ENCODE measurements around the gene RGL4.

RGL4 gene

DNA sequence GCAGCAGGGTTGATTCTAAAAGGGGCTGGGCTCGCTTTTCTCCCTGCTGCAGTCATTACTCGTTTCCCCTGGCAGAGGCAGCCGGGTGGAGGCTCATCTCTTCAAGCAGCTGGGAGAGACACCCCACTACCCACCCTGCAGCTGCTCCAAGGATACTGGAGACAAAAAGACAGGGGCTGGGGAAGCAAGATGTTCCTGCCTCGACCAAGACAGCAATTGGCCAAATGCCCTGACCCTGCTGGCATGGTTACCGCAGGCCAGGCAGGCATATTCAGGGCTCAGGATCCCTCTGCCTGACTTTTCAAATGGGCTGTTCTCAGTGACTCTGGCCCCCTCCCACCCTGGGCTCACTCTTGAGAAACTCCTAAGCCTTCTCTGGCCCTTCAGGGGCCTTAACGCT, 6.8 kb upstream of the RGL4 start:
- no peak overlapping the region for H2BK15ac ChIP-seq (ENCODE audit: low read depth, poor library complexity, severe bottlenecking)
- H3K14ac ChIP-seq (ENCODE audit: low read length in 2 of 2): no peak overlapping the region
- no peak overlapping the region for H3K18ac ChIP-seq (ENCODE audit: low read depth in 1 of 2, low read length in 2 of 2)
- peaks cover 3% of the 10 kb centered on the region for H3K79me1 ChIP-seq (replicated peaks; ENCODE audit: low read length, poor library complexity, severe bottlenecking)
- H4K91ac ChIP-seq (ENCODE audit: low read length): no peak overlapping the region
- no peak overlapping the region for H2BK12ac ChIP-seq (ENCODE audit: low read length in 2 of 2)
- no peak overlapping the region for H3K23ac ChIP-seq (ENCODE audit: low read length in 2 of 2)
- no peak overlapping the region for H2BK120ac ChIP-seq (ENCODE audit: low read depth, low read length)
- H2AFZ ChIP-seq (ENCODE audit: low read depth, low read length): no peak overlapping the region
- H3K27me3 ChIP-seq (ENCODE audit: control insufficient read depth in 1 of 2, insufficient read depth in 1 of 2, low read length in 2 of 2): no peaks in the 10 kb centered on the region
- no peak overlapping the region for H4K8ac ChIP-seq (ENCODE audit: low read length)
- WGBS: 92% methylated on average over 5 of the region's 6 CpGs
- DNase-seq: no peak
- no peak overlapping the region for H3K9ac ChIP-seq (ENCODE audit: low read length)
- no peak overlapping the region for H2AK5ac ChIP-seq (ENCODE audit: low read length, severe bottlenecking)
- H3K4ac ChIP-seq (ENCODE audit: low read depth in 1 of 2, low read length in 2 of 2): no peak overlapping the region
- peaks cover 11 to 22% of the 10 kb centered on the region in 2 experiments for H3K36me3 ChIP-seq (ENCODE audit: control insufficient read depth in 1 of 2, insufficient read depth in 2 of 2, low read depth in 1 of 2, low read length in 2 of 2)
- no peak overlapping the region for H3K27ac ChIP-seq (ENCODE audit: low read length, poor library complexity, severe bottlenecking)
- H3K9me3 ChIP-seq (ENCODE audit: control insufficient read depth, low read length): no peaks in the 10 kb centered on the region
- H3K4me2 ChIP-seq (ENCODE audit: low read length, poor library complexity, severe bottlenecking): no peak overlapping the region
- no peak overlapping the region for H3K4me3 ChIP-seq (ENCODE audit: insufficient read depth in 1 of 2, low read depth in 1 of 2, low read length in 2 of 2)
- H2BK5ac ChIP-seq (ENCODE audit: low read depth, low read length, poor library complexity, severe bottlenecking): no peak overlapping the region
- no peaks in the 10 kb centered on the region for H3K4me1 ChIP-seq (ENCODE audit: control insufficient read depth, insufficient read depth, low read depth, low read length)

DNA sequence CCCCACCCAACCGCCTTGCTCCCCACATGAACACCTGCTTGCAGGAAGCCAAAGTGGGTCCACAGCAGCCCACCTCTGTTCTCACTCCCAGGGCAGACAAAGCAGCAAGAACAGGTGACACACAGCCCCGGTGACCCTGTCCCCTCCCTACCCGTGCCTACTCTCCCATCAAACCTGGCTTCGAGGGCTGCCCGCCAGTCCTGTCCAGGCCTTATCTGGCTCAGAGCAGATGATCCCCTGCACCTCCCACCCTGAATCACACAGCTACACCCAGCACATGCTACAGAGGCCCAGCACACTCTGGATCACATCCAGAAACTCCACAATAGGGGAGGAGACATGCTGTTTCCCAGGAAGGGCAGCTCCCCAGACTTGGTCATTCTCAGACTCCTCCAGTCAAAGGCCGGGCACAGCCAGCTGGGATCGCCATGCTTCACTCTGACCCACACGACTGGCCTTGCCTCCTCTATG, 6.2 kb upstream of the RGL4 start:
- no peak overlapping the region for H3K4me2 ChIP-seq (ENCODE audit: low read length, poor library complexity, severe bottlenecking)
- H3K4ac ChIP-seq (ENCODE audit: low read depth in 1 of 2, low read length in 2 of 2): no peak overlapping the region
- peaks cover 3% of the 10 kb centered on the region for H3K79me1 ChIP-seq (replicated peaks; ENCODE audit: low read length, poor library complexity, severe bottlenecking)
- H3K18ac ChIP-seq (ENCODE audit: low read depth in 1 of 2, low read length in 2 of 2): no peak overlapping the region
- WGBS: 94% methylated on average over 8 of the region's 8 CpGs
- H2BK120ac ChIP-seq (ENCODE audit: low read depth, low read length): no peak overlapping the region
- H3K27ac ChIP-seq (ENCODE audit: low read length, poor library complexity, severe bottlenecking): no peak overlapping the region
- no peak overlapping the region for H2BK12ac ChIP-seq (ENCODE audit: low read length in 2 of 2)
- no peak overlapping the region for H4K8ac ChIP-seq (ENCODE audit: low read length)
- no peak overlapping the region for H3K4me3 ChIP-seq (ENCODE audit: insufficient read depth in 1 of 2, low read depth in 1 of 2, low read length in 2 of 2)
- peaks cover 11 to 24% of the 10 kb centered on the region in 2 experiments for H3K36me3 ChIP-seq (ENCODE audit: control insufficient read depth in 1 of 2, insufficient read depth in 2 of 2, low read depth in 1 of 2, low read length in 2 of 2)
- no peak overlapping the region for H2BK5ac ChIP-seq (ENCODE audit: low read depth, low read length, poor library complexity, severe bottlenecking)
- no peak overlapping the region for H3K23ac ChIP-seq (ENCODE audit: low read length in 2 of 2)
- H3K14ac ChIP-seq (ENCODE audit: low read length in 2 of 2): no peak overlapping the region
- no peaks in the 10 kb centered on the region for H3K27me3 ChIP-seq (ENCODE audit: control insufficient read depth in 1 of 2, insufficient read depth in 1 of 2, low read length in 2 of 2)
- no peak overlapping the region for H2BK15ac ChIP-seq (ENCODE audit: low read depth, poor library complexity, severe bottlenecking)
- H3K4me1 ChIP-seq (ENCODE audit: control insufficient read depth, insufficient read depth, low read depth, low read length): no peaks in the 10 kb centered on the region
- DNase-seq: no peak
- no peak overlapping the region for H3K9ac ChIP-seq (ENCODE audit: low read length)
- no peaks in the 10 kb centered on the region for H3K9me3 ChIP-seq (ENCODE audit: control insufficient read depth, low read length)
- H2AFZ ChIP-seq (ENCODE audit: low read depth, low read length): no peak overlapping the region
- H4K91ac ChIP-seq (ENCODE audit: low read length): no peak overlapping the region
- H2AK5ac ChIP-seq (ENCODE audit: low read length, severe bottlenecking): no peak overlapping the region

DNA sequence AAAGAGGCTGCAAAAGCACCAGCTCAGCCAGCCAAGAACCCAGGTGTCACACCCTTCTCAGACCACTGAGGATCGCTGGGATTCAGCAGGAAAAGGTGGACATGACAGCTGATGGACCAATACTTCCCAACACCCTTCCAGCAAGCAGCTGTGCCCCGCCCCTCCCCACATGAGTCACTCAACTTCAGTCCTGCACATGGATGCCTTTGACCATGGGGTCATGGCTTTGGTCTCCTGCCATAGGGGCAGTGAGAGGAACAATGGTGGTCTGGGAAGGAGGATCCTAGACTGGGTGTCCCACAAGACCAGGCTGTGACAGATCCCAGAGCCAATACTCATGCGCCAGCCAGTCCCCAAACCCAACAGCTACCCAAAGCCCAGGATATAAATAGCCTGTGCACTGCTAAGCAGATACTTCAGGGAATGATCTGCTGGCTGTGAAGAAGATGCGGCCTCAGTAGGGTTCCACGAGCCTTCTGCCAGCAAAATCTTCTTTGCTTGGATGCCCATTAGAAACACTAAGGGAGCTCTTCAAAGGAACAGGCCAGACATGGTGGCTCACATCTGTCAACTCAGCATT, 5.5 kb upstream of the RGL4 start:
- H3K18ac ChIP-seq (ENCODE audit: low read depth in 1 of 2, low read length in 2 of 2): peak overlapping the region in 1 of 2 experiments; percentile 41
- H3K27me3 ChIP-seq (ENCODE audit: control insufficient read depth in 1 of 2, insufficient read depth in 1 of 2, low read length in 2 of 2): no peaks in the 10 kb centered on the region
- no peak overlapping the region for H2BK15ac ChIP-seq (ENCODE audit: low read depth, poor library complexity, severe bottlenecking)
- no peak overlapping the region for H3K27ac ChIP-seq (ENCODE audit: low read length, poor library complexity, severe bottlenecking)
- no peak overlapping the region for H2BK12ac ChIP-seq (ENCODE audit: low read length in 2 of 2)
- H2BK5ac ChIP-seq (ENCODE audit: low read depth, low read length, poor library complexity, severe bottlenecking): no peak overlapping the region
- DNase-seq: peak; percentile 13
- H3K9me3 ChIP-seq (ENCODE audit: control insufficient read depth, low read length): no peaks in the 10 kb centered on the region
- no peak overlapping the region for H3K4me3 ChIP-seq (ENCODE audit: insufficient read depth in 1 of 2, low read depth in 1 of 2, low read length in 2 of 2)
- no peak overlapping the region for H2AFZ ChIP-seq (ENCODE audit: low read depth, low read length)
- no peak overlapping the region for H4K91ac ChIP-seq (ENCODE audit: low read length)
- H3K79me1 ChIP-seq (replicated peaks; ENCODE audit: low read length, poor library complexity, severe bottlenecking): peaks cover 3% of the 10 kb centered on the region
- no peak overlapping the region for H3K9ac ChIP-seq (ENCODE audit: low read length)
- H3K23ac ChIP-seq (ENCODE audit: low read length in 2 of 2): peak overlapping the region in 1 of 2 experiments; percentile 78
- no peak overlapping the region for H2BK120ac ChIP-seq (ENCODE audit: low read depth, low read length)
- H3K4me2 ChIP-seq (ENCODE audit: low read length, poor library complexity, severe bottlenecking): no peak overlapping the region
- H3K36me3 ChIP-seq (ENCODE audit: control insufficient read depth in 1 of 2, insufficient read depth in 2 of 2, low read depth in 1 of 2, low read length in 2 of 2): peaks cover 15 to 29% of the 10 kb centered on the region in 2 experiments
- H3K14ac ChIP-seq (ENCODE audit: low read length in 2 of 2): peak overlapping the region in 1 of 2 experiments; percentile 41
- no peak overlapping the region for H2AK5ac ChIP-seq (ENCODE audit: low read length, severe bottlenecking)
- no peak overlapping the region for H4K8ac ChIP-seq (ENCODE audit: low read length)
- no peaks in the 10 kb centered on the region for H3K4me1 ChIP-seq (ENCODE audit: control insufficient read depth, insufficient read depth, low read depth, low read length)
- no peak overlapping the region for H3K4ac ChIP-seq (ENCODE audit: low read depth in 1 of 2, low read length in 2 of 2)
- WGBS: 93% methylated on average over 5 of the region's 5 CpGs

DNA sequence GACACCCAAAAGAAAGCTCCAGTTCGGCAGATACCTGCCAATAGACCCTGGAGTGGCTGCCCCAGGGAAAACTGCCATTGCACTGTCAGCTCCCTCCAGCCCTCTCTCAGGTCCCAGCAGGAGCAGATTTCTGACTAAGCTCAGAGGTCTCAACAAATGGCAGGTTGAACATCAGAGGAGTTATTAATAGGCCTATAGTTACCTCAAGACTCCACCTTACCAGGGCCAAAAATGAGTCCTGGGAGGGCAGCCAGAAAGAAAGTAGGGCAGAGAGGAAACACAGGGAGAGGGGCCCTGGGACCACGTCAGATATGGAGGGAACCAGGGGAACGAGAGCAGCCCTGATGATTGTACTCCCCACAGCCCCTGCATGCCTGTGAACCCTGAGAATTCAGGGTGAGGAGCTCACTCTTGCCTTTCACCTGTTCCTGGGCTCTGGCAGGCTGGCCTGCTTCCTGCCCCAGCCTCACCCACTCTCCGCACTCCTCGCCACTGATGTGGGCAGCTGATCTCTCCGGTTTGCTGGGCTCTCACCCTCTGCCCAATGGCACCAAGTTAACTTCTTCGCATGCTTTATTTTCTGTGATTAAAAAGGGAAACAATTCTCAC, 4.3 kb upstream of the RGL4 start:
- no peak overlapping the region for H2AFZ ChIP-seq (ENCODE audit: low read depth, low read length)
- no peaks in the 10 kb centered on the region for H3K27me3 ChIP-seq (ENCODE audit: control insufficient read depth in 1 of 2, insufficient read depth in 1 of 2, low read length in 2 of 2)
- no peak overlapping the region for H3K23ac ChIP-seq (ENCODE audit: low read length in 2 of 2)
- H2BK120ac ChIP-seq (ENCODE audit: low read depth, low read length): no peak overlapping the region
- WGBS: 87% methylated on average over 7 of the region's 7 CpGs
- H2BK12ac ChIP-seq (ENCODE audit: low read length in 2 of 2): no peak overlapping the region
- peaks cover 17 to 32% of the 10 kb centered on the region in 2 experiments for H3K36me3 ChIP-seq (ENCODE audit: control insufficient read depth in 1 of 2, insufficient read depth in 2 of 2, low read depth in 1 of 2, low read length in 2 of 2)
- no peak overlapping the region for H3K14ac ChIP-seq (ENCODE audit: low read length in 2 of 2)
- no peak overlapping the region for H3K18ac ChIP-seq (ENCODE audit: low read depth in 1 of 2, low read length in 2 of 2)
- no peaks in the 10 kb centered on the region for H3K4me1 ChIP-seq (ENCODE audit: control insufficient read depth, insufficient read depth, low read depth, low read length)
- H3K4me3 ChIP-seq (ENCODE audit: insufficient read depth in 1 of 2, low read depth in 1 of 2, low read length in 2 of 2): no peak overlapping the region
- peaks cover 3% of the 10 kb centered on the region for H3K79me1 ChIP-seq (replicated peaks; ENCODE audit: low read length, poor library complexity, severe bottlenecking)
- H2BK5ac ChIP-seq (ENCODE audit: low read depth, low read length, poor library complexity, severe bottlenecking): no peak overlapping the region
- H2BK15ac ChIP-seq (ENCODE audit: low read depth, poor library complexity, severe bottlenecking): no peak overlapping the region
- no peaks in the 10 kb centered on the region for H3K9me3 ChIP-seq (ENCODE audit: control insufficient read depth, low read length)
- no peak overlapping the region for H3K27ac ChIP-seq (ENCODE audit: low read length, poor library complexity, severe bottlenecking)
- H3K9ac ChIP-seq (ENCODE audit: low read length): no peak overlapping the region
- H3K4ac ChIP-seq (ENCODE audit: low read depth in 1 of 2, low read length in 2 of 2): no peak overlapping the region
- H4K91ac ChIP-seq (ENCODE audit: low read length): no peak overlapping the region
- H2AK5ac ChIP-seq (ENCODE audit: low read length, severe bottlenecking): no peak overlapping the region
- no peak overlapping the region for H4K8ac ChIP-seq (ENCODE audit: low read length)
- no peak for DNase-seq
- no peak overlapping the region for H3K4me2 ChIP-seq (ENCODE audit: low read length, poor library complexity, severe bottlenecking)

All from mesenchymal stem cell (in vitro differentiated cells and primary cell).